ENCODE results near the gene FGF14.

- TF ChIP-seq, protein P1, sequence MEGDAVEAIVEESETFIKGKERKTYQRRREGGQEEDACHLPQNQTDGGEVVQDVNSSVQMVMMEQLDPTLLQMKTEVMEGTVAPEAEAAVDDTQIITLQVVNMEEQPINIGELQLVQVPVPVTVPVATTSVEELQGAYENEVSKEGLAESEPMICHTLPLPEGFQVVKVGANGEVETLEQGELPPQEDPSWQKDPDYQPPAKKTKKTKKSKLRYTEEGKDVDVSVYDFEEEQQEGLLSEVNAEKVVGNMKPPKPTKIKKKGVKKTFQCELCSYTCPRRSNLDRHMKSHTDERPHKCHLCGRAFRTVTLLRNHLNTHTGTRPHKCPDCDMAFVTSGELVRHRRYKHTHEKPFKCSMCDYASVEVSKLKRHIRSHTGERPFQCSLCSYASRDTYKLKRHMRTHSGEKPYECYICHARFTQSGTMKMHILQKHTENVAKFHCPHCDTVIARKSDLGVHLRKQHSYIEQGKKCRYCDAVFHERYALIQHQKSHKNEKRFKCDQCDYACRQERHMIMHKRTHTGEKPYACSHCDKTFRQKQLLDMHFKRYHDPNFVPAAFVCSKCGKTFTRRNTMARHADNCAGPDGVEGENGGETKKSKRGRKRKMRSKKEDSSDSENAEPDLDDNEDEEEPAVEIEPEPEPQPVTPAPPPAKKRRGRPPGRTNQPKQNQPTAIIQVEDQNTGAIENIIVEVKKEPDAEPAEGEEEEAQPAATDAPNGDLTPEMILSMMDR (IDR thresholded peaks at IDR 0.05): no peak
- TF ChIP-seq EP300 (IDR thresholded peaks at IDR 0.05; ENCODE audit: low read depth) (no peak), POLR2A (IDR thresholded peaks at IDR 0.05) (no peak)
Observed at GRCh38 chr13:101783554-101783953, 618.3 kb downstream of the FGF14 start.
